NCI-H1105 treated with DMSO at 0.1 percent for 48 hours (cell line): ENCODE measurements around the gene HCFC1R1.

Experiments used
- DNase-seq: peaks from one replicate; lab custom pipeline; 2025; lab: John Stamatoyannopoulos, UW

The HCFC1R1 gene

GRCh38 chr16:3001316-3001715 lies 22.4 kb downstream of the HCFC1R1 start:
- DNase-seq, result no peak

GRCh38 chr16:3000540-3000939 lies 23.2 kb downstream of the HCFC1R1 start:
- no peak for DNase-seq

- DNase-seq, result no peak
These were observed 23.8 kb downstream of the HCFC1R1 start for GRCh38 chr16:2999929-3000328.

GRCh38 chr16:2996298-2996697 lies 27.4 kb downstream of the HCFC1R1 start:
- DNase-seq, result no peak

- no peak for DNase-seq
These were observed 31.2 kb downstream of the HCFC1R1 start for GRCh38 chr16:2992383-2993081.

GRCh38 chr16:2991566-2992261 lies 32.0 kb downstream of the HCFC1R1 start:
- DNase-seq, result no peak

- no peak for DNase-seq
These were observed 32.9 kb downstream of the HCFC1R1 start for GRCh38 chr16:2990891-2991290.

GRCh38 chr16:2988590-2989099 lies 35.1 kb downstream of the HCFC1R1 start:
- no peak for DNase-seq

GRCh38 chr16:2987833-2988232 lies 35.9 kb downstream of the HCFC1R1 start:
- no peak for DNase-seq

- DNase-seq, result no peak
These were observed 36.5 kb downstream of the HCFC1R1 start for GRCh38 chr16:2987286-2987685.

- no peak for DNase-seq
These were observed 37.0 kb downstream of the HCFC1R1 start for GRCh38 chr16:2986623-2987188.

- no peak for DNase-seq
These were observed 37.8 kb downstream of the HCFC1R1 start for GRCh38 chr16:2985893-2986355.

GRCh38 chr16:2985462-2985861 lies 38.3 kb downstream of the HCFC1R1 start:
- DNase-seq, result no peak

GRCh38 chr16:2983706-2984136 lies 40.0 kb downstream of the HCFC1R1 start:
- peak; percentile 45 for DNase-seq

- no peak for DNase-seq
These were observed 41.3 kb downstream of the HCFC1R1 start for GRCh38 chr16:2982402-2982801.

- DNase-seq, result no peak
These were observed 41.9 kb downstream of the HCFC1R1 start for GRCh38 chr16:2981899-2982250.

- DNase-seq, result no peak
These were observed 42.4 kb downstream of the HCFC1R1 start for GRCh38 chr16:2981177-2981898.

GRCh38 chr16:2980227-2981176 lies 43.2 kb downstream of the HCFC1R1 start, which contains the start of gene PKMYT1:
PKMYT1 (minus strand) TSS chr16:2980446; CDS start chr16:2979657, 789 bp downstream.
- DNase-seq, result peak; percentile 63

GRCh38 chr16:2979669-2980226 lies 44.0 kb downstream of the HCFC1R1 start:
- no peak for DNase-seq

GRCh38 chr16:2977440-2977839 lies 46.3 kb downstream of the HCFC1R1 start:
- DNase-seq, result peak; percentile 82

GRCh38 chr16:2976673-2977072 lies 47.1 kb downstream of the HCFC1R1 start:
- DNase-seq, result no peak
